LNCAP (cell line): Measurements from ENCODE around the gene ACSM2A.
"Not testable (repeated sequence)": the region's sequence is repeated elsewhere in the genome, so short reads cannot be mapped to it uniquely, and the experiment has no call there.

Source experiments
- TF ChIP-seq, protein P1 (sequence below): fragments of 450-650 bp; IDR thresholded peaks from 2 replicates; pipeline ENCODE4 v1.5.1; 2017; ENCODE audit warnings: mild to moderate bottlenecking

ACSM2A gene, protein sequence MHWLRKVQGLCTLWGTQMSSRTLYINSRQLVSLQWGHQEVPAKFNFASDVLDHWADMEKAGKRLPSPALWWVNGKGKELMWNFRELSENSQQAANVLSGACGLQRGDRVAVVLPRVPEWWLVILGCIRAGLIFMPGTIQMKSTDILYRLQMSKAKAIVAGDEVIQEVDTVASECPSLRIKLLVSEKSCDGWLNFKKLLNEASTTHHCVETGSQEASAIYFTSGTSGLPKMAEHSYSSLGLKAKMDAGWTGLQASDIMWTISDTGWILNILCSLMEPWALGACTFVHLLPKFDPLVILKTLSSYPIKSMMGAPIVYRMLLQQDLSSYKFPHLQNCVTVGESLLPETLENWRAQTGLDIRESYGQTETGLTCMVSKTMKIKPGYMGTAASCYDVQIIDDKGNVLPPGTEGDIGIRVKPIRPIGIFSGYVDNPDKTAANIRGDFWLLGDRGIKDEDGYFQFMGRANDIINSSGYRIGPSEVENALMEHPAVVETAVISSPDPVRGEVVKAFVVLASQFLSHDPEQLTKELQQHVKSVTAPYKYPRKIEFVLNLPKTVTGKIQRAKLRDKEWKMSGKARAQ

DNA sequence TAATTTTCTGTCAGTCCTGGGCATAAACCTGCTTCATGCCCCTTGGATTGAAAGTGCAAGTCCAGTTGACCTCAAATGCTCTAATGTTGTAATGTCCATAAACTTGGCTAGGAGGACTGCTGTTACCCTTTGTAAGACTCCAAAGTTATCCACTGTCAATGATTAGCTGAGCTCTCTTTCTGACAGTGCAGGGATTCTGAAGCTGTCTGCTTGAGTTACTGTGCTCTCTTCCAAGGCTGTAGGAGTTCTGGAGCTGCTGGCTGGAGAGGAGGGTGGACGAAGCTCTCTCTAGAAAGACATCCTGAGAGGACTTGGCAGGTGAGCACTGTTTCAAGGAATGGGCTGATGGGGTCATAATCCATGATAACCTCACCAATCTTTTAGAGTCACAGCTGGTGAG, at the start of gene ACSM2A:
Gene ACSM2A (plus strand): TSS at position 158 of the 400 bp plus-strand sequence. CDS start 8,594 bp downstream, outside the sequence.
- TF ChIP-seq, protein P1, sequence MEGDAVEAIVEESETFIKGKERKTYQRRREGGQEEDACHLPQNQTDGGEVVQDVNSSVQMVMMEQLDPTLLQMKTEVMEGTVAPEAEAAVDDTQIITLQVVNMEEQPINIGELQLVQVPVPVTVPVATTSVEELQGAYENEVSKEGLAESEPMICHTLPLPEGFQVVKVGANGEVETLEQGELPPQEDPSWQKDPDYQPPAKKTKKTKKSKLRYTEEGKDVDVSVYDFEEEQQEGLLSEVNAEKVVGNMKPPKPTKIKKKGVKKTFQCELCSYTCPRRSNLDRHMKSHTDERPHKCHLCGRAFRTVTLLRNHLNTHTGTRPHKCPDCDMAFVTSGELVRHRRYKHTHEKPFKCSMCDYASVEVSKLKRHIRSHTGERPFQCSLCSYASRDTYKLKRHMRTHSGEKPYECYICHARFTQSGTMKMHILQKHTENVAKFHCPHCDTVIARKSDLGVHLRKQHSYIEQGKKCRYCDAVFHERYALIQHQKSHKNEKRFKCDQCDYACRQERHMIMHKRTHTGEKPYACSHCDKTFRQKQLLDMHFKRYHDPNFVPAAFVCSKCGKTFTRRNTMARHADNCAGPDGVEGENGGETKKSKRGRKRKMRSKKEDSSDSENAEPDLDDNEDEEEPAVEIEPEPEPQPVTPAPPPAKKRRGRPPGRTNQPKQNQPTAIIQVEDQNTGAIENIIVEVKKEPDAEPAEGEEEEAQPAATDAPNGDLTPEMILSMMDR, result not testable (repeated sequence)

DNA sequence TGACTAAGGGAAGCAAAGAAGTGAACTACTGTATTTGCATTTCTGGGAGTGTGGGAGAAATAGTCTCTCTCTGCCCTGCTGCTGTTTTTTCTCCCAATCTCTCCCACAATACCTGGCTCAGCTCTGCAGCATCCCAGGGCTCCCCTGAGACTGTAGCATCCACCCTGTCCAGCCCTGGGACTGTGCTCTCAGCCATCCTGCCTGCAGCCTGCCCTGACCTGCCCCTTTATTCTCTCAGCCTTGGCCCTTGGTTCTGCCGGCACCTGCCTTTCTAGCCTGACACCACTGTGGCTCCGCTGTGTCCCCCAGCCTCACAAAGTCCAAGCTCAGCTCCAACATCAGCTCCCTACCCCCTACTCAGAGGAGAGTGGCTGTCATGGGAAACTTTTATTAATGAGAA, 48.7 kb upstream of the ACSM2A start:
- TF ChIP-seq, protein P1, result no peak

DNA sequence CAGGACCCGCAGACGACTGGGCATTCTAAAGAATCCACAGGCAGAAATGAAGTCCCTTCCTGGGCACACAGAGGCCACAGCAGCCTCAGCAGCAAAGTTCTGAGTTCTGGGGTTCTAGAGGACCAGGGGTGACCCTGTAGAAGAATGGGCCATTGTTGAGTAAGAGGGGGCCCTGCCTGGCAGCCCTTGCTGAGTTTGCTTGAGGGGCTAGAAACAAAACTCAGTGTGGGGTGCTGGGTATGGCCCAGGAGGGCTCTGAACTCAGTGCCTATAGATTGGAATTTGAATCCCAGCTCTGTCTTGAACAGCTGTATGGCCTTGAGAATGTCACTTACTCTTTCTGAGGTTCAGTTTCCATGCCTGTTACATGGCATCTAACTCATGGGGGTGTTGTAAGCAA, 46.7 kb upstream of the ACSM2A start, which contains the start of gene PDILT:
Gene PDILT (minus strand): TSS at position 101 of the 400 bp plus-strand sequence. CDS start 5,437 bp downstream, outside the sequence.
- TF ChIP-seq, protein P1, result no peak

DNA sequence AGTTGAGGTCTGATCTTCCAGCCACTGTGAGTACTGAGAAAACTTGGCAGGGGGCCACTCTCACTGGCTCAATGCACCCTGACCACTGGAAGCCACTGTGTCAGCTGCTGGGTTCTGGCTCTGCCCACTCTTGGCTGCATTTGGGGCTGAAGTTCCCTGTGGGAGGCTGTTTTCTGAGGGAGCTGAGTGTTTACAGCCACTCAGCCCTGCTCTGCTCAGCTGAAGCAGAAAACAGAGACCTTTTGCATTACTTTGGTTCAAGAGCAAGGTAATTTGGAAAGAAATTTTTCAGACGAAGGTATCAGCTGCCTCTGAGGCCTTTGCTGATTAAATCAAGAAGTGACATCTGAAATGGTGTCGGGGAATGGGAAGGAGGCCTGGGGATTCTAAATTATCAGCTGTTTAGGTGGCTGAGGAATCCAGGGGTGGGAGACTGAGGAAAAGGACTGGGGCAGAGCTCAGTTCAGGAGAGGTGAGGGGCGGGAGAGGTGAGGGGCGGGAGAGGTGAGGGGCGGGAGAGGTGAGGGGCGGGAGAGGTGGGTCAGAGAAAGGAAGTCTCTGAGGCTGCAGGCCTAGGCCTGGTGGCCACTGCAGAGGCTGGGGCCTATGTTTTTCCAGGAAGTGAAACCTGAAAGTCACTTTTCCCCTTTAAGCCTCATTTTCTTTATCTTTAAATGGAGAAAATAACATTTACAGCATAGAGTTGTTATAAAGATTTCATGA, 41.8 kb upstream of the ACSM2A start, which contains the start of gene ACSM5:
Gene ACSM5 (plus strand): TSS at position 137 of the 723 bp plus-strand sequence. CDS start 1,951 bp downstream, outside the sequence.
- TF ChIP-seq, protein P1, result no peak

DNA sequence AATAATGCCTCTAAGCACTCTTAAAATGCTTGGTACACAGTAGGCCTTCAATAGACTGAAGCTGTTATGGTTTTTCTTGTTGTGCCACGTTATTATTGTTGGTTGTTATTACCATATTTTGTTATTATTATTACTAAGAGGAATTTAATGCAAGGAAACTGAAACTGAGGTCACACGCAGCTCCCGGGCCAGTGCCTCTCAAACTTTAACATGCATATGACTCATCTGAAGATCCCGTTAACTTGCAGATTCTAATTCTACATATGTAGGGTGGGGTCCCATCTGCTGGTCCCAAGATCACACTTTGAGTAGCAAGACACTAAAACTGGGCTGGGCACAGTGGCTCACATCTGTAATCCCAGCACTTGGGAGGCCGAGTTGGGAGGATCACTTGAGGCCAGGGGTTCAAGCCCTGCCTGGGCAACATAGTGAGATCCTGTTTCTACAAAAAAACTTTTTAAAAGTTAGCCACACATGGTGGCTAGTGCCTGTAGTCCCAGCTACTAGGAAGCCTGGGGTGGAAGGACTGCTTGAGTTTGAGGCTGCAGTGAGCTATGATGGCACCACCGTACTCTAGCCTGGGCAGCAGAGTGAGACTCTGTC, 41.1 kb upstream of the ACSM2A start:
- TF ChIP-seq, protein P1, result no peak

DNA sequence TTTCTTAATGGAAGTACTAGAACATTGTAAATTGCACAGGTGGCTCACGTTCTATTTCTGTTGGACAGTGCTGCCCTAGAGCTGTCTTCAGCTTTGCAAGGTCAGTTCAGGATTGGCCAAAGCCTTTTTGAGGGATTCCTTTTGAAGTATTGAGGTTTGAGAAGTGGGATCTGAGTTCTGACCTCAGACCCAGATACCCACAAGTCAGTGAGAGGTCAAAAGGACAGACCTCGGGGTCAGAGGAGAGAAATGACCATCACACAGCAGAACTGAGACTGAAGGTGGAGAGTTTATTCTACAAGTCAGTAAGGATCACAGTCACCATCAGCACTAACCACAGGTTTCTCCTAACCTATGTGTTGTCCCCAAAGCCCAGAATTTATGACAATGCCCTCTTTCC, 40.3 kb upstream of the ACSM2A start:
- TF ChIP-seq, protein P1, result no peak

DNA sequence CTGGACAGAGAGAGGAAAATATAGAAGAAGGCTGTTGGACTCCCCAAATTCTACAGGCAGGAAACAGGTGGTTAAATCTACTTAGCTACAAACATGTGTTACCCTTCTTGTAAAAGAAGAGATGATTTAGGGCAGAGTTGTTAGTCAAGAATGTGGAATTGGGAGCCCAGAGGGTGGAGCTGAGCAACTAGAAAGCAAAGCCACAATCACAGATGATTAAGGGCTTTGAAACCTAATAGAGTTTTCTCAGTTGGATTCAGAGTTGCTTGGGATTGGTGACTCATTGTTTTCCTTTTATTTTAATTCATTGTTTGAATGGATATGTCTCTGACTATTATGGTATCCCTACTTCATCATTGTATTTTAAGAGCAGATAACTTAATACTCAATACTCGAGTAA, 35.8 kb upstream of the ACSM2A start:
- TF ChIP-seq, protein P1, result no peak
